Heart left ventricle (tissue), 13 donors: ENCODE data around the gene FEN1.

ENCODE experiments used
- POLR2A ChIP-seq, 2 donors: fragments of 450-650 bp; IDR thresholded peaks; one replicate each; pipeline ENCODE4 v1.6.1; 2017; ENCODE audit warnings: antibody characterized with exemption in 2 of 2, mild to moderate bottlenecking in 2 of 2, moderate library complexity in 2 of 2
- TF ChIP-seq, protein P1 (sequence below), 12 donors: fragments of 200-600 bp; sonication (generic) in 4 of 12; IDR thresholded peaks; one replicate each; pipeline versions ENCODE4 v1.5.0 to v1.8.0; 2018 to 2022; ENCODE audit warnings: antibody characterized with exemption in 12 of 12, mild to moderate bottlenecking in 5 of 12
- donor health status: ischemic (EF 13 %, LVEDD 7.1; RV severe dilation, severe dysfunction).
- donor health status: DM: no; HTN: yes; CAD: no.
- donor health status: DM: no; HTN: no; CAD: no.
- donor health status: ischemic (EF 25% LVEDD 6.9; RV normal size, moderate dysfunction).
- donor health status: ischemic (EF 25% LVEDD 5.7; RV mildly dilated, moderate dysfunction).
- donor health status: ischemic (EF 35%, LVEDD 5.7; RV mildly dilated, moderate dysfunction).
- donor health status: nonischemic (EF 11% LVEDD 7.7; RV severe dilation, severe dysfunction).
- donor health status: DM: yes; HTN: yes; CAD: no.
- donor health status: PGD.
- donor health status: ischemic (EF 29% LVEDD 5.4; RV normal size, mild dysfunction).
- donor health status: nonischemic (EF 23%, LVEDD 6.1; RV moderate dilation, normal function).

DNA sequence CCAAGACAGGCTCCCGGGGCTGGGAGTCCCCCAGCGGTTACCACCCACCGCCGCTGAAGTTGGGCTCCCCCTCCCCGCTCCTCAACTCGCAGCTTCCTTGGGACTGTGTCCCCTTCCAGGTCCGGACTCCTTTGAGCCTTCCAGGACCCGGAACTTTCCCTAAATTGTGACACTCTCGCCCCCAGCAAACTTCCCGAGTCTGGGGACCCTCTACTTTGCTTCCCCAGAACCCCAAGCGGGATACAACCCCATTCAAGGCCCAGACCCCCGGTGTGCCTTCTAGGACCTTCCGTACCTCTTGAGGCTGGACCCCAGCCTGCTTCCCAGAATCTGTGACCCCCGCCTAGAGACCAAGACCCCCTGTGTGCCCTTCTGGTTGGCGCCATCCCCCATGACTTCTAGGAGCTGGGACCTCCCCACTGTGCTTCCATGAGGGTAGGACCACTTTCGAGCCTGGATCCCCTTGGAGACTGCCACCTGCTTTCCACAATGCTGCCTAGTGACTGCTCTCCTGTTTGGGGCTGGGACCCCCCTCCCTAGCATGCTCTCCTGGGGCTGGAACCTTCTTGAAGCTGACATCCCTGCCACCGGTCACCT lies 39.7 kb upstream of the FEN1 start:
- TF ChIP-seq, protein P1, sequence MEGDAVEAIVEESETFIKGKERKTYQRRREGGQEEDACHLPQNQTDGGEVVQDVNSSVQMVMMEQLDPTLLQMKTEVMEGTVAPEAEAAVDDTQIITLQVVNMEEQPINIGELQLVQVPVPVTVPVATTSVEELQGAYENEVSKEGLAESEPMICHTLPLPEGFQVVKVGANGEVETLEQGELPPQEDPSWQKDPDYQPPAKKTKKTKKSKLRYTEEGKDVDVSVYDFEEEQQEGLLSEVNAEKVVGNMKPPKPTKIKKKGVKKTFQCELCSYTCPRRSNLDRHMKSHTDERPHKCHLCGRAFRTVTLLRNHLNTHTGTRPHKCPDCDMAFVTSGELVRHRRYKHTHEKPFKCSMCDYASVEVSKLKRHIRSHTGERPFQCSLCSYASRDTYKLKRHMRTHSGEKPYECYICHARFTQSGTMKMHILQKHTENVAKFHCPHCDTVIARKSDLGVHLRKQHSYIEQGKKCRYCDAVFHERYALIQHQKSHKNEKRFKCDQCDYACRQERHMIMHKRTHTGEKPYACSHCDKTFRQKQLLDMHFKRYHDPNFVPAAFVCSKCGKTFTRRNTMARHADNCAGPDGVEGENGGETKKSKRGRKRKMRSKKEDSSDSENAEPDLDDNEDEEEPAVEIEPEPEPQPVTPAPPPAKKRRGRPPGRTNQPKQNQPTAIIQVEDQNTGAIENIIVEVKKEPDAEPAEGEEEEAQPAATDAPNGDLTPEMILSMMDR (IDR thresholded peaks at IDR 0.05) = no peak
- no peak for TF ChIP-seq POLR2A (IDR thresholded peaks at IDR 0.05)
